Head of caudate nucleus (tissue), 42 donors: Measurements from ENCODE around the gene THEMIS.
"Not testable (repeated sequence)": the region's sequence is repeated elsewhere in the genome, so short reads cannot be mapped to it uniquely, and the experiment has no call there.

ENCODE experiments used
- DNase-seq, 42 donors: peaks; one replicate each; pipeline versions ENCODE4 v3.0.0 to v3.0.0-alpha.2; 2020 to 2021; ENCODE audit warnings: mixed read lengths in 7 of 42
- intact Hi-C: fragments of 100-400 bp; cut with DNase I; formaldehyde crosslinking; loops from one replicate; pipeline ENCODE4 v1.15.0; 2022

THEMIS gene

DNA sequence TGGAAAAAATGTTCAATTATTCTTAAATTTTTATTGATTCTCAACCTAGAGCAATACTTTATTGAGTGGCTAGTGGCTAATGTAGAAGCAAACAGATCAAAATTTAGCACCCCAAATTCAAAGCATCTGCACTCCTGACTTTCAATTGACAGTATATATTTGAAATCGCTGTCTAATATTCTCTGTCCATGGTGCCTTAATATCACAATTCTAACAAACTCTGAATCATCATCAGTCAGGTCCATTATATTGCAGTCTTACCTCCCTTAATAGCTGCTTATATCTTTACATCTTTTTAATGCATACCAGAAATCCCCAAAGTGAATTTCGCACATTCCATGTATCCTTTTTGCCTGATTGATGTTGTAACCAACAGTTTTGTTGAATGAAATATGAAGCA is 134.9 kb downstream of the THEMIS start:
- intact Hi-C loops, result no loop called here
- DNase-seq, result no peak

GRCh38 chr6:127762284-127762683 is 138.6 kb downstream of the THEMIS start:
- intact Hi-C loops, result no loop called here
- no peak for DNase-seq

- intact Hi-C loops, result no loop called here
- DNase-seq, result no peak
Observed at GRCh38 chr6:127761084-127761483, 139.8 kb downstream of the THEMIS start.

- intact Hi-C loops, result no loop called here
- DNase-seq, result no peak
Observed at GRCh38 chr6:127749095-127749494, 151.8 kb downstream of the THEMIS start.

DNA sequence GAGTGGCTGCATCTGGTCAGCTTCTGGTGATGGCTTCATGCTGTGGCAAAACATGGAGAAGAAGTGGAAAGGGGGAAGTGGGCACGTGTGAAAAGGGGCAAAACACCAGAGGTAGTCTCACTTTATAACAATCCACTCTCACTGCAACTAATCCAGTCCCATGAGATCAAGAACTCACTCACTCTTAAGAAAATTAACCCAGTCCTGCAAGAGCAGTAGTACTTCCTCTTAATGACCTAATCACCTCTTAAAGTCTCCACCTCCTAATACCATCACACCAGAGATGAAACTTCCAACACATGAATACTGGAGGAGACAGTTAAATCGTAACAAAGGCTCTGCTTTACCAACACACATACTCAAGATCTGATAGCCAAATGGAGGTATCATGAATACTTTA is 152.6 kb downstream of the THEMIS start:
- no peak for DNase-seq
- intact Hi-C loops, result no loop called here

GRCh38 chr6:127738423-127738822 is 162.4 kb downstream of the THEMIS start:
- intact Hi-C loops, result no loop called here

DNA sequence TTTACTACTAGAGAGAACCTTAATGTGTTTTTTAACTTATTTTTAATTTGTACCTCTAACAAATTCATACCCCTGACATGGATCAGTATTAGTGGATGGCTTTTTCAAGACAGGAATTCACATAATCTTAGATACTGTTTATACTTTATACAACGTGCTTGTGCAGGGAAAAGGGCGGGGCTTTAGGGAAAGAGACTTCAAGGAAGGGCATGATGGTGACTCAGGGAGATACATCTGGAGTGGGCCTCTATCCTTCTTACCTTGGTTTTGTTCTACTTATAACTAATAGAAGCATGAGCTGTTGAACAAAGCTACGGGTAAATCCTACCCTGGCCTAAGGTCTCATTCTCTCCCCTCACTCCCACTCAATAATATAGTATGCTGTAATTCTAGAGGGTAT is 163.1 kb downstream of the THEMIS start:
- intact Hi-C loops, result no loop called here
- DNase-seq, result no peak

More at GRCh38 chr6:127738423-127738822, 162.4 kb downstream of the THEMIS start:
- DNase-seq, result no peak

DNA sequence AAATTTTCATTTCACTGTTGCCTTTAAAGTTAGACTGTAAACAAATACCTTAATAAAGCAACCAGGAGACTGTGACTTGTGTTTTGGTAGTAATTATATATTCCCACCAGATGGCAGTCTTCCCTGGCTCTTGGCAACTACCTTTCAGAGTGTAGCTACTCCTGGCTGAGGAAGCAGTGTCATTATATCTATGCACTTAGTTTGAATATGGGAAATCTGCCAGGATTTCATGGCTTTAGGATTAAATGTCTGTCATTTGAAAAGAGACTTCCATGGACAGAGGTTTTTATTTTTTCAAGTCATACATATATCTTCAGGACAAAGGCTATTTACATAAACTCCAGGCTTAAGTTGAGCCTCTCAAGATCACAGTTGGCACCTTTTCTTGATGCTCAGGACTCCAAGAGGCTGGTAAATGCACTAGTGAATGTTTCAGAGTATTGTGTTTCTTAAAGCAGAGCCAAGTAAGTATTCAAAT is 163.8 kb downstream of the THEMIS start:
- peak in 27 of 42 donors; percentile 11 to 78 (median 46) for DNase-seq
- intact Hi-C loops, result no loop called here

DNA sequence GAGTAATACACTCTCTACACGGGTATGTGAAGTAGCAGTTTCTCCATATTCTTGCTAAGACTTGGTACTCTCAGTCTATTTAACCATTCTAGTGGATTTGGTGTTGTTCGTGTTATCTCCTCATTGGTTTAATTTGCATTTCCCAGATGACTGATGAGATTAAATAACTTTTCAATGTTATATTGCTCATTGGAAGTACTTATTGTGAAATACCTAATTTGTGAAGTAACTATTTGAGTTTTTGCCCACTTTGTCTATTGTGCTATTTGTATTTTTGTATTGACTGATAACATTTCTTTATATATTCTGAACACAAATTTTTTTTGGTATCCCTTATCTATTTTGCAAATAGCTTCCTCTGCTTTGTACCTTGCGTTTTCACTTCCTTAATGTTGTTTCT is 167.9 kb downstream of the THEMIS start:
- no peak for DNase-seq
- intact Hi-C loops, result no loop called here

DNA sequence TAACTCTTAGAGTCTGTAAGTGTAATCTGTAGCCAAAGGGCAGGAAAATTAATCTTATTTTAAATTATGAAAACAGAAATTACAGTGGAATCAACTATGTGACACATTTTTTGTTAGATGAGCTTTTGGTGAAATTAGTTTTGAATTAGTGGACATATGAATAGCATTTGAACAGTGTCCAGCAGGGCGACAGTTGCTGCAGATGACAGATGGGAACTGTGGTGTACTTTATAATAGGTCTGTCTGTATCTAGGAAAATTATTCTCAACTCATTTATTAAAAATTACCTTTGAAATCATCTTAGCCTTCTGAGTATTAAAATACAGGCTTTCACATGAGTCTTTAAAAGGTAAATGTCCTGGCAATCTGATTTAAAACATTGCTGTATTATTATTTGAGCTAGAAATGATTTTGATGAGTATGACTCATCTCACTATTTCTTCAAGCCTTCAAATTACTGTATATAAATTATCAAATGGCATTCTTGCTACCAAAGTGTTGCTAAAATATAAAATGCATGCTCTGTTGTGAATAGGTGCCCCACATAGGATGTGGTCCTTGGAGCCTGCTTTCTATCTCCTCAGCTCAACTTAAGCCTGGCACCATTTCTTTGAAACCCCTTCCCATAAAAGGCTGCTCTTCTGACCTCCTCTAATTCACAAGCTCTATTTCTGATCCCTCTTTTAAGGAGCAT is 173.5 kb downstream of the THEMIS start:
- intact Hi-C loops, result no loop called here
- no peak for DNase-seq

GRCh38 chr6:127725821-127726220 is 175.0 kb downstream of the THEMIS start:
- intact Hi-C loops, result no loop called here

DNA sequence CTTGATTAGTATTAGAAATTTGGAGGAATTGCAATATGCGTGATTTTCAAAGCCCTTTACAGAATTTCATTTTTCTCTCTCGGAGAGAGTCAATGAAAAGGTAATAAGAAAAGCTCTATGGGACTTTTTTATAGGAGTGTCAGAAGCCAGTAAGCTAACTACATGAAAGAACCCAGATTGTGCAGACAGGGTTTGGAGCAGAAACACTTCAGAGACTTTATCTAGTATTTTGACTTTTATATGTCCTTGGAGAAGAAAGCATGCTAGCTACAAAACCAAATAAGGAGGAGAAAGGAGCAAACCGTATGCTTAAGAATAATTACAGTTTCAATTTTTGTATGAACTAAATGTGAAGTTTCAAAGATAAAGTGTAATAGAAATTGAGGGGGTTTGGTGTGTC is 182.2 kb downstream of the THEMIS start:
- no peak for DNase-seq
- intact Hi-C loops, result no loop called here

More at GRCh38 chr6:127725821-127726220, 175.0 kb downstream of the THEMIS start:
- no peak for DNase-seq

GRCh38 chr6:127717384-127717783 is 183.5 kb downstream of the THEMIS start:
- intact Hi-C loops, result no loop called here
- DNase-seq, result no peak

DNA sequence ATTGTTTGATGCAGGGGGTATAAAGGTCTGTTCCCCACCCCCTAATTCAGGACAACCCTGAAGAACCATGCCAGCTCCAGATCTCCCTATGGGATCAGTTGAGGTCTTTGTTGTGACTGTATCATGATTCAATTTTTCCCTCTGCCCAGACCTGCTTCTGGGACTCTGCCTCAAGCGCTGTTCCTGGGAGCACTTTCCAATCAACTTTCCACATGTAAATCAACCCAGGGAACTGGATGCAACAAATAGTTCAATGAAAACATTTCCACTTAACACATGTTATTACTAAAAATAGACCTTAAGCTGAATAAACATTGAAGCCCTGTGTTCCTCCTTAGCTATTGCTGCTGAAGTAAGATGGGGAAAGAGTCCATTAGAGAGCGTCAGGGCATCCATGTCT is 184.4 kb downstream of the THEMIS start:
- intact Hi-C loops, result no loop called here
- no peak for DNase-seq

- no peak for DNase-seq
- intact Hi-C loops, result no loop called here
Observed at GRCh38 chr6:127710668-127711067, 190.2 kb downstream of the THEMIS start.

DNA sequence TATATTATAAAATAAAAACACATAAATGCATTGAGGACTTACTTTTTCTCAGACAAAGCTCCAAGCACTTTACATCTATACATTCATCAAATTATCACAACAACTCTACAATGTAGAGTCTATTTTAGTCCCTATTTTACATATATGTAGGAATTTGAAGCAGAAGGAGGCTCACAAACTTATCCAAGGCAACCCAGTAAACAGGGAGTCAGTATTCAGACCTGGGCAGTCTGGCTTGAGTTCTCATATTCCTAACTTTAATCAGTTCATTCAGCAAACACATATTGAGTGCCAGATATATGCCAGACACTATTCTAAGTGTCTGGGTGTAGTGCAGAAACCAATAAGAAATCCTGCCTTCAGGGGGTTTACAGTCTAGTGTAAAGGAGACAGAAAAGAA is 194.6 kb downstream of the THEMIS start:
- intact Hi-C loops, result no loop called here
- DNase-seq, result no peak

GRCh38 chr6:127695108-127695507 is 205.8 kb downstream of the THEMIS start:
- intact Hi-C loops, result no loop called here
- DNase-seq, result no peak

DNA sequence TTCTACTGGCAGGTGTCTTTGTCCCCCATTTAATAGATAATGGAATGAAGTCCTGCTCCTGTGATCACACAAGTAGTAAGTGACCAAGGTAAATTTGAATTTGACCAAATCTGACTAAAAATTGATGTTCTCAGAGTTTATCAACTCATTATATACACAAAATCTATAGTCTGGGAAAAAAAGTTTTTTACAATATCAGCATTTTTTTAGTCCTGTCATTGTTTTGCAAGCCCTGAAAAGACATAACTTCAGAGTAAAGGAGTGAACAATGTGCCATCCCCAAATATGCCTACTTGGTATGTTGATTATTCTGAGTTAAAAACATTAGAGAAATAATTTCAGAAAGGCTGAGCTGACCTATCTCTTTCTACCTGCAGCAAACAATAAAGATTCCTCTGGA is 209.7 kb downstream of the THEMIS start:
- intact Hi-C loops, result no loop called here
- no peak for DNase-seq

DNA sequence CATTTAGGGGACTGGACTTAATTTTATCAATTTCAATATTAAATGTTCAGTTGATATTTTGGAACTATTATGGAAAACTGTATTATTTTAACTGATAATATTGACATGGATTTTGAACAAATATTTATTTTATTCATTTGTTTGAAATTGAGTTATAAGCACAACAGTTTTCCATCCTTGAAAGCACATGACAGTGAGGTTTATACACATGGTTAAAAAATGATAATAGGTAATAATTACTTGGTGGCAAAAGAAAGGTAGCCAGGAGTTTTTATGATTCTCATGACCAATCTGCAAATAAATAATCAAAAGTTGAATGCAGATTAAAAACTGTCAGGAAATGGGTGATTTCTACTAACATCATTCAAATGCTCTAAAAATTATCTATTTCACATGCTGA is 210.3 kb downstream of the THEMIS start:
- no peak for DNase-seq
- intact Hi-C loops, result no loop called here

DNA sequence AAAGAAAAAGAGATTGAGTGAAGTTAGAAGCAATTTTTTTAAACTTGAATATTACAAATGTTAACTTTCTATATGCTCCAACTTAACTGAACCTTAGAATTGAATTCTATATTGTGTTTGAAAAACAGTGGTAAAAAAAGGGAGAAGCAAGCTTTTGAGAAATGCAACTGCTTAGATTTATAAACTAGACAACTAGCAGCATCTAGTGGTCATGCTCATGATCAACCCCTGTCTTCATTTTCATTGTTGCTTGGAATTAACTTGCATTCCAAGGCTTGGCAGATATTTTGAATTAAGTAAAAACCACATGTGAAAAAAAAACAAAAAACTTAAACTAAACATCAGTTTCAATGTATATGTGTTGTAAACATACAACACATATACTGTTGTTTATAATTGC is 210.8 kb downstream of the THEMIS start:
- peak in 3 of 42 donors; percentile 2 to 12 (median 5) for DNase-seq
- intact Hi-C loops, result no loop called here

DNA sequence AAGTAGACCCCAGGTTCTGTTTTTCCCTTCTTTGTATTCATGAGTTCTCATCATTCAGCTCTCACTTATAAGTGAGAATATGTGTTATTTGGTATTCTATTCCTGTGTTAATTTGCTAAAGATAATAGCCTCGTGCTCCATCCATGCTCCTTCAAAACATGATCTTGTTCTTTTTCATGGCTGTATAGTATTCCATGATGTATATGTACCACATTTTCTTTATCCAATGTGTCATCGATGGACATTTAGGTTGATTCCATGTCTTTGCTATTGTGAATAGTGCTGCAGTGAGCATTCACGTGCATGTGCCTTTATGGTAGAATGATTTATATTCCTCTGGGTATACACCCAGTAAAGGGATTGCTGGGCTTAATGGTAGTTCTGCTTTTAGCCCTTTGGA is 213.4 kb downstream of the THEMIS start:
- DNase-seq, intact Hi-C loops: not testable (repeated sequence)
